HG02938 (cell line): ENCODE measurements around the gene ARID1B.

ENCODE experiments used
- ATAC-seq: cut with Tn5 transposase; IDR thresholded peaks from one replicate; pipeline ENCODE4 v1.9.1; 2021; ENCODE audit warnings: mild to moderate bottlenecking, moderate library complexity; ENCODE audit not compliant: unreplicated experiment

Gene ARID1B

GRCh38 chr6:156773935-156774852 is 3.0 kb upstream of the ARID1B start:
- no peak for ATAC-seq

- no peak for ATAC-seq
Observed at GRCh38 chr6:156774863-156775405, 2.2 kb upstream of the ARID1B start.

GRCh38 chr6:156775717-156776116 is 1.5 kb upstream of the ARID1B start:
- ATAC-seq, result no peak

GRCh38 chr6:156776470-156776839 is 723 bp upstream of the ARID1B start:
- no peak for ATAC-seq

DNA sequence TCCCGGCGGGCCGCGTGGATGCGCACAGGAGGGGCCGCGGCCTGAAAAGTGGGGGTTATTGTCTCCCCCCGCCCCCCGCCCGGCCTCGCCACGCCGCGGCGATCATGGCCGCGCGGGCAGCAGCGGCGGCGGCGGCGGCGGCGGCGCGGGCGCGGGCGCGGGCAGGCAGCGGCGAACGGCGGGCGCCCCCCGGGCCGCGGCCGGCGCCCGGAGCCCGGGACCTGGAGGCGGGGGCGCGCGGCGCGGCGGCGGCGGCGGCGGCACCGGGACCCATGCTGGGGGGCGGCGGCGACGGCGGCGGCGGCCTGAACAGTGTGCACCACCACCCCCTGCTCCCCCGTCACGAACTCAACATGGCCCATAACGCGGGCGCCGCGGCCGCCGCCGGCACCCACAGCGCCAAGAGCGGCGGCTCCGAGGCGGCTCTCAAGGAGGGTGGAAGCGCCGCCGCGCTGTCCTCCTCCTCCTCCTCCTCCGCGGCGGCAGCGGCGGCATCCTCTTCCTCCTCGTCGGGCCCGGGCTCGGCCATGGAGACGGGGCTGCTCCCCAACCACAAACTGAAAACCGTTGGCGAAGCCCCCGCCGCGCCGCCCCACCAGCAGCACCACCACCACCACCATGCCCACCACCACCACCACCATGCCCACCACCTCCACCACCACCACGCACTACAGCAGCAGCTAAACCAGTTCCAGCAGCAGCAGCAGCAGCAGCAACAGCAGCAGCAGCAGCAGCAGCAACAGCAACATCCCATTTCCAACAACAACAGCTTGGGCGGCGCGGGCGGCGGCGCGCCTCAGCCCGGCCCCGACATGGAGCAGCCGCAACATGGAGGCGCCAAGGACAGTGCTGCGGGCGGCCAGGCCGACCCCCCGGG is 637 bp downstream of the ARID1B start:
- peak; percentile 14 for ATAC-seq

GRCh38 chr6:156778454-156779205 is 1.5 kb downstream of the ARID1B start:
- ATAC-seq, result no peak

DNA sequence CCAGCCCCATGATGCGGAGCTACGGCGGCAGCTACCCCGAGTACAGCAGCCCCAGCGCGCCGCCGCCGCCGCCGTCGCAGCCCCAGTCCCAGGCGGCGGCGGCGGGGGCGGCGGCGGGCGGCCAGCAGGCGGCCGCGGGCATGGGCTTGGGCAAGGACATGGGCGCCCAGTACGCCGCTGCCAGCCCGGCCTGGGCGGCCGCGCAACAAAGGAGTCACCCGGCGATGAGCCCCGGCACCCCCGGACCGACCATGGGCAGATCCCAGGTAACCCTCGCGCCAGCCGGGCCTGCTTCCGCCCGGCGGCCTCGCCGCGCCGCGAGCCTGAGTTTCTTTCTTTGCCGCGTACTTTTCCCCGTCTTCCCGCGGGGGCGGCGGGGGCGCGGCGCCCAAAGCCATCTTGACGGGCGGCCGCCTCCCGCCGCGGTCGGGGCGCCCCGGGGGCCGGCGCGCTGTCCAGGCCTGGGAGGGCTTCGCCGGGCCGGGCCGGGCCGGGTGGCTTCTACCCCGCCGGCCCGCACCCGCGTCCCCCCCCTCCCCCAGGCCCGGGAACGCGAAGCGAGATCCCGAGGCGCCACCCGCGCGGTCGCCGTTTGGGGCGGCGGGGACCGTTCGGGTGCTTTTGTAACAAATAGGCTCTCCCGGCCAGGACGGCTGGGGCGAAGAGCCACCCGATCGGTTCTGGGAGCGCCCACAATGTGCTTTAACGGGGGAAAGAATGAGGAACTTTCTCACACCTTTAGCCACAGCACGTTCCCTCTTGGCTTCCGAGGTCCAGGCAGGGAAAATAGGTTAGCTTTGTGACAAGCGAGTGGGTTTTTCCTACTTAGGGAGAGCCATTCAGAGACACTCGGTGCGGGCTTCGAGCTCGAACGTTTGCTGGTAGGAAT is 2.3 kb downstream of the ARID1B start:
- no peak for ATAC-seq

DNA sequence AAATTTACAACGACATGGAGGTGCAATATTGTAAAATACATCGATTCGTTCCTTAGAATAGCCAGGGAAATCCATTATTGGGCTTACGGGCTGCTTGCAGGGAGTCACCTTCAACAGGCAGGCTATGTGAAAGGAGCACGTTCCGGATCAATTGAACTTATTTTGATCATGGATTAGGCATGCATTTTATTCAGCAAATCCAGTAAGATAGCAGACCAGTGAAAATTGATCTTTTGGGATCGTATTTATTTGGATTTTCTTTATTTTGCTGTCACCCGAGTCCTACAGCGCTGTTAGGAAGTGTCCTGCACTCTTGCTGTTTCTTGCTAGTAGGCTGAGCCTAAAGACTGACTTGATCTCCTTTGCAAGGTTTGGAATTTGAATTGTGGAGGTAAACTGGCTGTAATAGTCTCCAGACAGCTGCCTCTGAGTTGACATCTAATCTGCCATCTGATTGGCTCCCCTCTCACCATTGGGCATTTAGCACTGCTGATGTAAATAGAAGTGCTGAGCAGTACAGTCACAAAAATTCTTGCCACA is 3.0 kb downstream of the ARID1B start:
- ATAC-seq, result peak; percentile 53

DNA sequence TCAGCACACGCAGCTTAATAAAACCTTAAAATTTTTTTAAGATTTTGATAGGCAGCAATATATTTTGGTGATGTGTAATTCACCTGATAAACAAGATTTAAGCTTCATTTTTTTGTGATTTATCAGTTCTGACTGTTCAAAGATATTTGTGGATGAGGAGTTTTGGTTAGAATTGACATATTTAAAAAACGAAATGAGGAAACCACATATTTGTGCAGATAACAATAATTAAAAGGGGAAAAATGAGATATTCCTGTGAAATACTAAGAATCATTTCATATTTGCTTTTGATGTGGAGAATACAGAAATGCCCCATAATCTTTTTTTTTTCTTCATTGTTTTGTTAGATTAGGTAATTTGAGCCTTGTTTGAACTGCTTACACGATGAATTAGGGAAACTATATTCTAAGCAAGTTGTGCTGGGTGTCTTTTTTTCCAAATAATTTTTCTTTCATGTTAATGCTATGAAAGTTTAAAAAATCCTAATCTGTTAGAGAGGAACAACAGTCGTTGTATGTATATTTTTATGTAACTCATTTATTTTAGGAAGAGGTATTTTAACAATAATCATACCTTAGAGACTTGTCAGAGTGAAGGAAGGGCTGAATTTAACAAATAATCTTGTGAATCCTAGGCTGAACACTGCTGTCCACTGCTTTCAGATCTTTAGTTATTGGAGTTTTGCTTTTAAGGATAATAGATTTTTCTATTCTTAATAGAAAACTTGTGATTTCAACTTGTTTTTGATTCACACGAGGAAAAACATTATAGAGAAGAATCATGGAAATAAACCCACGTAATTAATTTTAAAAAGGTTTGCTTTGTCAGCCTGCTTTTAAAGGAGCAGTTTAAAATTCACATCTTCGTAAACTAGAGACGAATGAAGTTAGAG is 4.0 kb downstream of the ARID1B start:
- ATAC-seq, result no peak

- ATAC-seq, result no peak
Observed at GRCh38 chr6:156781861-156782631, 4.9 kb downstream of the ARID1B start.

DNA sequence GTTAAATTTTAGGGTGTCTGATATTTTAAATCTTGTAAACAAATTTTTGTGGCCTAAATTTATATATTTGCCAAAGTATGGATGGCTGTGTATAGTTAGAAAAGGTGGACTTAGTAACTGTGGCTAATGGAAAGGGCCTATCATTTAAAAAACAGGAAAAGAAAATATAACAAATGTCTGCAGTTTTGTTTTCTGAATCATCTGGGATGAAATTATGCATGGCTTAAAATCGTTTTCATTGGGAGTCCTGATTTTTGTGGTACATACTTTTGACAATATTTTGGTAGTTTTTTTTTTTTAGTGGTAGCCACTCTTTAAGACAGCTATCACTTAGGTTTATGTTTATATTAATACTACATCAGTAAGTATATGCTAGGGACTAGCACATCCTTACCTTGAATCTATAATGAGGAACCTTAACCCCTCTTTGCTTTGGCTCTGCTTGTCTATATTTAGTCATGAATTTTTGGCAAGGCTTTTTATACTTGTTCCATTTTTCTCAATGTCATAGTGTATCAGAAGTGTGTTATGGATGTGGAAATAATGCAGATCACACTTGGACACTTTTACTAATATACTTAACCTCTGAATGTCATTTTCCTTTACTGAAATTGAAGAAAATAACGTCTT is 5.6 kb downstream of the ARID1B start:
- no peak for ATAC-seq

- ATAC-seq, result no peak
Observed at GRCh38 chr6:156783958-156784357, 6.8 kb downstream of the ARID1B start.

- ATAC-seq, result no peak
Observed at GRCh38 chr6:156786652-156787051, 9.5 kb downstream of the ARID1B start.

GRCh38 chr6:156787569-156788492 is 10.7 kb downstream of the ARID1B start:
- no peak for ATAC-seq

DNA sequence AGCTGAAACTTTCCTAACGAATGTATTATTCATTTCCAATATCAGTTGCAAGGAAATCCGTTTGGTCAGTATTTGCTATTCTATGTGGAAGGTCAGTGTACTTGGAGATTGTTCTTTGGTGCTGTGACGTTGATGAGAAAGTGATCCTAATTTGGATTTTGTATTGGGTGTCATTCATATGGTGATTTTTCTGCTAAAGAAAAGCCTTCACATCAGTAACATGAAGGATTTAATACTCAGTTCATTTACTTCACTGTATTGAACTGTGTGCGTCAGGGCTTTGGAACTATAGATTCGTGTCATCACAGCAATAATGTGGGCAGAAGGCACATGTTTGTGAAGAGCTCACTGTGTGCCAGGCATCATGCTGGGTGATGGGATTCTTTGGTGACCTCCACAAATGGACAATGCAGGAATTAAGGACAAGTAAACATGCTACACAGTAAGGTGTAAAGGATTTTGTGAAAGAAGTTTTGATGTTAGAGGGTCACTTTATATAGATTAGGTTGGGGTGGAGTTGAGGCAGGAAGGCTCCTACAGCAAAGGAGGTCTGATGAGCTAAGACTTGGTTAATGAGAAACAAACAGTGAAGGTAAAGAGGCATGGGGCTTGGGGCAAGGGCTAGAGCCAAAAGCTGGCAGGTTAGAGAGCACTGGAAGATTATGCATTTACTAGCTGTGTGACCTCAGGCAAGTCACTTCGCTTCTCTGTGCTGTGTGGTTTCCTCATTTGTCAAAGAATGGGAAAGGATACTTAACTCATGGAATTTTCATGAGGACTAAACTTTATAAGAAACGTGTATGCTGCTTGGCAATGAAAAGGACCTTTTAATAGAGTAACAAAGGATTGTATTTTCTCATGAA is 12.1 kb downstream of the ARID1B start:
- no peak for ATAC-seq
